HT1080 (cell line): Measurements from ENCODE around the gene CANT1. TPM values are rescaled to one million over a fixed set of nuclear protein-coding genes. Genes with fewer than 3 reads are reported as not detected.
A peak's percentile ranks its signal among the peaks of the same experiment; 100 is the strongest.

Experiments used
- DNase-seq: peaks from one replicate; pipeline ENCODE4 v3.0.0-alpha.2; 2015; ENCODE audit warnings: low read depth
- total RNA-seq: library from RNA; depleted of rRNA; stranded (reverse); fragments of >200 nt; shearing (Covaris generic); gene quantifications from 2 replicates; pipeline ENCODE4 v1.2.3, GENCODE V29; 2014

CANT1 gene
- total RNA-seq, 1 experiment from 2014 or later, result 92.2 TPM

DNA sequence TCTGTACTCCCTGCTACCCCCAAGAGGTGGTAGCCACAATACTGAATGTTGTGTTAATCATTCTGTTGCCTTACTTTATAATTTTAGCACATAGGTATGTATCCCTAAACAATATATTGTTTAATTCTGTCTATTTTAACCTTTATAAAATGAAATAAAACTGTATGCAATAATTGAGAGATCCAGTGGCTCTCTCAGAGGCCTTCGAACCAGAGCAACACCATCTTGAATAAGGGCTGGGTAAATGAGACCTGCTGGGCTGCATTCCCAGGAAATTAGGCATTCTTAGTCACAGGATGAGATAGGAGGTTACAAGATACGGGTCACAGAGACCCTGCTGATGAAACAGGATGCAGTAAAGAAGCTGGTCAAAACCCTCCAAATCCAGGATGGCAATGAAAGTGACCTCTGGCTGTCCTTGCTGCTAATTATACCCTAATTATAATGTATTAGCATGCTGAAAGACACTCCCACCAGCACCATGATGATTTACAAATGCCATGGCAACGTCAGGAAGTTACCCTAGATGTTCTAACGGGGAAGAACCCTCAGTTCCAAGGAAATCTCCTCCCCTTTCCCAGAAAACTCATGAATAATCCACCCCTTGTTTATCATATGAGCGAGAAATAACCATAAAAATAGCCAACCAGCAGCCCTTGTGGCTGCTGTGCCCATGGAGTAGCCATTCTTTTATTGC, 2.0 kb upstream of the CANT1 start:
- DNase-seq, result peak; percentile 89

DNA sequence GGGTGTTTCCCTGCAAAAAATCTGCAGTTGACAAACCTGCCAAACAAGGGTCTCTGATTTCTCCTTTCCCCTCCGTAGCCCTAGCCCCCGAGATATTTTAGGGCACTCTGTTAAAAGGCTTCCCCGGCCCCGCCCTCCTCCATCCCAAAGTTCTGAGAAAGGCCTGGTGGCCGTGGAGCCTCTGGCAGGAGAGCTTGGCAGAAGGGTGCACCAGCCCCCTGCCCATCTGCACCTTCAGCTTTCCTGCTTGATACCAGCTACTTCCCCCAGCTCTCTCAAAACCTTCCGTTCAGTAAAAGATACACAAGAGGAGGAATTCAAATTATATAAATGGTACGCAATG, 711 bp upstream of the CANT1 start:
- no peak for DNase-seq

DNA sequence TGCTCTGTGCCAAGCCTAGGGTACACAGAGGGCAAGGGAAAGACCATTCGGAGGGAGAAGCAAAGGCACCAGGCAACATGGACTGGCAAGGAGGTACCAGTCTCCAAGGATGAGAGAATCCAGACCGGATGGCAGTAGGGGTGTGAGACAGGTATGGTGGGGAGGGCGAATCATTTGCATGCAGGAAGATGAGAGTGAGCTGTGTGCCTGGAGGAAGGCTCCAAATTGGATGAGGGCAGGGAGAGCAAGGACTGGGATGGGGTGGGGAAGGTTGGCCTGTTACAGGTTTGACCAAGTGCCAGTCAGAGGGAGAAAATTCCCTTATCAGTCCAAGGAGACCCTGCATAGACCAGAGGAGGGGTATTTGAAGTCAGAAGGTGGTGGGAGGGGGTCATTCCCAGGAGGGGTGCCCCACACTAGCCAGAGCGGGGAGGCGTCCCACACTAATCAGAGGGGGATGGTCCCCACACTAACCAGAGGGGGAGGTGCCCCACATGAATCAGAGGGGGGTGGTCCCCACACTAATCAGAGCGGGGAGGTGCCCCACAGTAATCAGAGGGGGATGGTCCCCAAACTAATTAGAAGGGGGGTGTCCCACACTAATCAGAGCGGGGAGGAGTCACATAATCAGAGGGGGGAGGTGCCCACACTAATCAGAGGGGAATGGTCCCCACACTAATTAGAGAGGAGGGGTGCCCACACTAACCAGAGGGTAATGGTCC, 737 bp downstream of the CANT1 start:
- no peak for DNase-seq

DNA sequence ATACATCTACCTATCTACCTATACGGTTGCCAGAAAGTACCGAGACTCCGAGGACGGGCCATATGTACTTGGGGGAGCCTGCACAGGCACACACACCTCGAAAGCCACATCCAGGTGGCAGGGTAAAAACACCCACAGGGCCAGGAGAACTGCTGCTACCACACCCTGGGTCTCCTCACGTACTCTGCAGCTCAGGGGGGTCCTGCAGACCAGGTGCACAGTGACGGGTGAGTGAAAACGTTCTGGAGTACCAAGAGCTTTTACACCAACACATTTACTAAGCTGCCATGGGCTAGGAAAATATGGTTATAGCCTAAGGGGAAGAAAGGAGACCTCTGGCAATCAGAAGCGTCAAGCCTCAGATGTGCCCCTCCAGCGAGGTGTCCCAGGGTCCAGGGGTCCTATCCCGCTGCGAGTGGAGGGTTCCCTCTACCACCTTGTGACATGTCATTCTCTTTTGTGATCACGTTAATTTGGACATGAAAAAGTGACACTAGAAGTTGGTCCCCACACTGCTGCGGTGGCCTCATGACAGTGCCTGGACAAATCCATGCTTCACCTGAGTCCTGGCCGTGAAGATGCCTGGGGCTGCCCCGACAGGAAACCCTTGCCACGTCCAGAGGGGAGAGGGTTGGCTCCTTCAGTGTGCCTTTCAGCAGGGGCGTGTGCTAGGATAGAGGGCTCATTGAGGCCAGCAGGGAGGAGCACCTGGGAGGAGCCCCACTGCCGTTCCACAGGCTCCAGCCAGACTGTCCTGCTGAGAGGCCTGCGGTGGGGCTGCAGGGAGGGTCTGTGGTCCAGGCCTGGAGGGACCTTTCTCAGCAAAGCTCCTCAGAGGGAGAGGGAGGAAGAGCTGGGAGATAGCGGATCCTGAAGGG, 1.8 kb downstream of the CANT1 start:
- DNase-seq, result no peak

DNA sequence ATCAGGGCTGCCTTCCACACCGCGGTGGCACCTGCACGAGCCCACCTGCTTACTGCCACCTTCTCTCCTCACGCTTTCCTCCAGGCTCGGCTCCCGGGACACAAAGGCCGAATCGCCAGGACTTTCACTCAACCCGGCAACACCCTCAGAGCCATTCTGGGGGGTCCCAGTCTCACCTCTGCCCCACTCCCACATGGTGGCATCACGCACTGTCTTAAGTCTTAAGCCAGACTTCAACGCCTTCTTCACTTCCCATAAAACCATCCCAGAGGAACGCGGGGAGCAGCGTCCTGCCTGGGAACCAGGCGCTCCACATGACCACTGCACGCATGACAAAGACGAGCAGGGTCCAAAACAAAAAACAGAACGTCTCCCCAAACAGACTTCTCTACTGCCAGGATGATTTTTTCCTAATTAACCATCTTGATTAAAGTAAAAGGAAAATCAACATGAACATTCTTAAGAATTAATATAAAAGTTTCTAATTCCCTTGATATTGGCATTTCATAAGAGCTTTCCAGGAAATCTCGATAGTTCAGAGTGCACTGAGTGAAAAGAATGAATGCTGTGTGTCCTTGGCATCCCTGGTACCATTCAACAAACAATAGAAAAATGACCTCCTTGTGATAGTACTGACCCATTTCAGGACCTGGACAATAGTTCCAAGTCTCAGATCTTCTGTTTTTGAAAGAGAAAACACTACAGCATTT, 2.6 kb downstream of the CANT1 start:
- no peak for DNase-seq

DNA sequence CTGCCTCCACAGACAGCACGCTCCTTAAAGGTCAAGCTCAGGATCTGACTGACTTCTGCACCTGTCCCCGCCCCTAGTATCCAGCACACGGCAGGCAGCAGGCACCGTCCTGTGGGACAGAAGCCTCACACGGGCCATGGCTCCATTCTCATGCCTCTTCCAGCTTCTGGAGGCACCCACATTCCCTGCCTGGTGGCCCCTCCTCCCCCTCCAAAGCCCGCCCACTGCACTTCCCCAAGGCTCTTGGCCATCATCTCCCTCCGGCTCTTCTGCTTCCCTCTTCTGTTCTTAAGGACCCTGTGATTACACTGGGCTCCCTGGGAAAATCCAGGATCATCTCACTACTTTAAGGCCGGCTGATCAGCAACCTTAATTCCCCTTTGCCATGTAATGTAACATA, 3.5 kb downstream of the CANT1 start:
- no peak for DNase-seq

DNA sequence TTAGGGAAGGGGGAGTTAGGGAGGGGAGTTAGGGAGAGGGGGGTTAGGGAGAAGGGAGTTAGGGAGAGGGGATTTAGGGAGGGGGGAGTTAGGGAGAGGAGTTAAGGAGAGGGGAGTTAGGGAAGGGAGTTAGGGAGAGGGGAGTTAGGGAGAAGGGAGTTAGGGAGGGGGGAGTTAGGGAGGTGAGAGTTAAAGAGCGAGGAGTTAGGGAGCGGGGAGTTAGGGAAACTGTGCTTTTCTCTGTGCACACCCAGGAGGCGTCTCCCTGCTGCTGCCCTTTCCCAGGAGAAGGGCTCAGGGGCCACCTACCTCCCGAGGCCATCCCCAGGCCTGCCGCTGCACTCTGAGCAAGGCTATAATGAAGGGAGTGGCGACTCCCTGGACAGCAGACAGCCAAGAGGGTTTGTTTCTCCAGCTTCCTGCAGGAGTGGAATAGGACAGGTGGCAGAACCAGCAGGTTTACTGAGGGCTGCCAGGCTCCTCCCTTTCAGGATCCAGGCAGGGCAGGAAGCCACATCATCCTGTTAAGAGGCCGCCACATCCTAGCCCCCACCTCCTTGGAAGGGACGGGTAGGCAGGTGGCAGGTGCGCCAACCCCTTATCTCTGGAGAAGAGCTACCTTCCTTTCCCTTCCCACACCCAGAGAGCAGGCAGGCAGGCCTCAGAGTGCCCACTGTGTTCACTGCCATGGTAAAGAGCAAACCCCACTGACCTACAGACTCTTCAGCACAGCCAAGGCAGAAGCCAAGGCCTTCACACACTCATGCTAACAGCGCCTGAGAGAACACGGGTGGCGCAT, 4.3 kb downstream of the CANT1 start:
- DNase-seq, result no peak

DNA sequence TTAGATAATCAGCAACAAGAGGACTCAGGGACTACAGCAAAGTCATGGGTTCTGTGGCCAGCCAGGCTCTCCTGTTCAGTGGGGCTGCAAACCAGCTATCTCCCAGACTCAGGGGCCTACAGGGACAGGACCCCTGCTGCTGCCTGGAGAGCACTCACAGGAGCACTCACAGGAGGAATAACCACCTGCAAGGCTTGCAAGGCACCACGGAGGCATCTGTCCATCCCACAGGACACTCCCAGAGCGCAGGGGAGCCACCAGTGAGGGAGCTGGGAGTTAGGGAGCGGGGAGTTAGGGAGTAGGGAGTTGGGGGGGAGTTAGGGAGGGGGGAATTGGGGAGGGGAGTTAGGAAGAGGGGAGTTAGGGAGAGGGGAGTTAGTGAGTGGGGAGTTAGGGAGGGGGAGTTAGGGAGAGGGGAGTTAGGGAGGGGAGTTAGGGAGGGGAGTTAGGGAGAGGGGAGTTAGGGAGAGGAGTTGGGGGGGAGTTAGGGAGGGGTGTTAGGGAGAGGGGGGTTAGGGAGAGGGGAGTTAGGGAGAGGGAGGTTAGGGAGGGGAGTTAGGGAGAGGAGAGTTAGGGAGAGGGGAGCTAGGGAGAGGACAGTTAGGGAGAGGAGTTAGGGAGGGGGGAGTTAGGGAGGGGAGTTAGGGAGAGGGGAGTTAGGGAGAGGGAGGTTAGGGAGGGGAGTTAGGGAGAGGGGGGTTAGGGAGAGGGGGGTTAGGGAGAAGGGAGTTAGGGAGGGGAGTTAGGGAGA, 5.7 kb downstream of the CANT1 start:
- DNase-seq, result no peak

DNA sequence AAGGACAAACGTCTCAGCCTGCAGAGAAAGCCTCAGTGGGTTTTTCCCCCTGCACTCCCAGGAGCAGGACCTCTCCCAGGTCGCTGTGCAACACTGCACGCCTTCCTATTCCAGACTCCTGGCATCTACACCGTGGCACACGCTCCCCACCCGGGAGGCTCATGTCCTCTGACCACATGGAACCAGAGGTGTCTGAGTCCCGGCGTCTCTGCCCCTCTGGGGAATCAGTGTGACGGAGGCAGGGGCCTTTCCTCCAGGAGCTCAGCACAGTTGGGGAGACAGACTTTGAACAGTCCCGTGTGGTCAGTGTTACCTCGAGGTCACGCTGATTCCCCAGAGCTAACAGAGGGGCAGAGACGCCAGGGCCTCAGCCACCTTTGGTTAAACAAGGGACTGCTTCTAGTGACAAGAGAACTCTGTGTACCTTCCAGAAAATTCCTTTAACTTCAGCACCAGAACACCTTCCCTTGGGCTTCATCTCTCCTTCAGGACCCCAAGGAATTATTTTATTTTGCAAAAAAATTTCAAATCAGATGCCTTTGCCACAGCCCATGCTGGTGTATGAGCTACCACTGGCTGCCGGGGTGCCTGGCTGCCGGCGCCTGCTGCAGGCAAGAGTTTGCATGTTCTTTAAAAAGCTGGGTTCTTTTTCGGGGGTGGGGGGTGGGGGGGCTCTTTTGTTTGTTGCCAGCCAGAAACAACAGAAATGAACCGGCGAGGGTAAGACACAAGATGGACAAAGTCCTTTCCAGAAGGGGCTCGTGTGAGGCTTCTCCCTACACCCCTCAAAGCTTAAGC, 6.6 kb downstream of the CANT1 start:
- DNase-seq, result no peak

DNA sequence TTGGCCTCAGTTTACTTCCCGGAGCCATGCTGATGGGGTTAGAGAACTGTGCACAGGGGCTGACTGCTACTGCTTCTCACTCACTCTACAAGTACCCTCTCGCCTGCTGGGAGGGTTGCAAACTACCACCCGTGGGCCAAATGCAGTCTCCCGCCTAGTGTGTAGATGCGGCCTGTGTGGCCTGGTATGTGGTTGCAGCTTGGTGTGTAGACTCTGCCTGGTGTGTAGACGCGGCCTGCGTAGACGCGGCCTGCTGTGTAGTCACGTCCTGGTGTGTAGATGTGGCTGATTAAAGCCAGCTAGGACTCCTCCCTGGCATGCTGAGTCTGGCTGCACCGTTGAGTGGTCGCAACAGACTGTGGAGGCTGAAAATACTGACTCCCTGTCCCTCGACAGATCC, 7.3 kb downstream of the CANT1 start:
- DNase-seq, result no peak

DNA sequence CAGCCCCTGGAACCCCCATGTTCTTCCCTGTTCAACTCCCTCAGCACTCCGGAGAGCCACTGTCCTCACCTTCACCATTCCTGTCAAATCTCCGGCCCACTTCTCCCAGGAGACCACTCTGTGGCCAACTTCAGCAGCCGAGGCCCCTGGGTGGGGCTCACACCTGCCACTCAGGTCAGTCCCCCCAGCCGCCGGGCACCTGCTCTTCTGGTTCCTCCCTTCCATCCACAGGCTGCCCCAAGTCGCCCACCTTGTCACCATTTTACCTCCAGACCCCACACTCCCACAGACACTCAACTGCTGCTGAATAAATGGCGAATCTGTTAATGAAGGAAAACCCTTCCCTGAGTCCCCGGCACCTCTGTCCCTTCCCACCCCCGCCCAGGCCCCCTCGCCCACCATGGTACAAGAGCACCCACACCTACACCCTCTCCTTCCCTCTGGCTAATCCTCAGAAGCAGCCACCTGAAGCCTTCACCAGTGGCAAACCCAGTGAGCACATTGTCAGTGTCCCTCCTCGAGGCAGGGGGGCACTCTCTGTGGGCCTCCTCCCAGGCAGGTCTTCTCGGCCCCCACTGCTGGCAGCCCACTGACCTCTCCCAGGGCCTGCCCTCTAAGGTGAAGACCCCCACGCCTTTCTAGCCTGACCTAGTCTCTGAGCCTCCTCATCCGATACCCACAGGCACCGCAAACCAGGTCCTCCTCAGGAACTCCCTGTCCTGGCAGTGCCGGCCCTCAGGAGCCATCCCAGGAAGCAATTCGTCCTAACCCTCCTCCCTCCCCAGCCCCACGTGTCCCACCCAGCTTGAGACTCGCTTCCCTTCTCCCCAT, 8.2 kb downstream of the CANT1 start:
- no peak for DNase-seq

DNA sequence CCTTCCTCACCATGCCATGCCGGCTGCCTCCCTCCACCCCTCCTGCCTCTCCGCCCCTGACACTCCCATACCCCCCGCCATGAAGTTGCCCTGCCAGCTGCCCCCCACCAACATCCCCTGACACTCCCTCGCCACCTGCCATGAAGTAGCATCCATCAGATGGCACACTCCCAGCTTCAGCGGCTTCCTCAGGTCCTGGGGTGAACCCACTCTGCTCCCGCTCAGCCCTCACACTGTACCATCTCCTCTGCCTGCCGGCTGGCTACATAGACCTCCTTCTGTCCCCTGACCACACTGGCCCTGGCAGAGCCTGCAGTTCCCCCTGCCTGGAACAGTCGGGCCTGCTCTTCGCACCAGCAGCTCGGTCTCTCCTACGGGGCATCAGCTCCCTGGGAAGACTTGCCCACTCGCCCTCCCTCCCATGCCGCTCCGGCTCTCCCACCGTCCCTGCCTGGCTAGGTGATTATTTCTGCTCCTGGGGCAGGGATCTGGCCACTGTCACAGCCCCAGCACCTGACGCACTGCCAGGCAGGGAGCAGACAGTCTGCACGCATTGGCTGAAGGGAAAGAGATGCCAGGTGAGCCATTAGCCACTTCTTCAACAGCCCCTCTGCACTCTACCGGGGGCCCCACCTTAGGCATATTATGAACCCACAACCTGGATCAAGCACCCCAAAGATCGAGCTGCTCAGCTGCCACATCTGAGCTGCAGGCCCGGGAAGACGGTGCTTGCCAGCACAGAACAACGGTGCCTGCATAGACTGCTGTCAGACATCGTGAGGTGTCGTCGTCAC, 9.0 kb downstream of the CANT1 start:
- no peak for DNase-seq

DNA sequence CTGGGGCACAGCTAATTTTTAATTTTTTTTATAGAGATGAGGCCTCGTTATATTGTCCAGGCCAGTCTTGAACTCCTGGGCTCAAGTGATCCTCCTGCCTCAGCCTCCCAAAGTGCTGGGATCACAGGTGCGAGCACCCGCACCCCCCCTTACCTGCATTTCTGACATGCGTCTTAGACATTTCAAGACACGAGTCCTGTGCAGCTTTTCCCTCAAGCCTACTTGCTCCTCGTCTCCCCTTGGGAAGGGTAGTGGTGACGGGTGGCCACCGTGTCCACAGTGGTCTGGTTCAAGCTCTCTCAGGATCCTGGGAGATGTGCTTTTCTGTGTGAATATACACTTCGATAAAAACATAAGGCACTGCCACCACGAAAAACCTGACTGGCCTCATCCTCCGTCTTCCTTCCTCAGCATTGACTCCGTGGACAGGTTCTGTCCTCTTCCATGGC, 9.6 kb downstream of the CANT1 start:
- DNase-seq, result no peak

DNA sequence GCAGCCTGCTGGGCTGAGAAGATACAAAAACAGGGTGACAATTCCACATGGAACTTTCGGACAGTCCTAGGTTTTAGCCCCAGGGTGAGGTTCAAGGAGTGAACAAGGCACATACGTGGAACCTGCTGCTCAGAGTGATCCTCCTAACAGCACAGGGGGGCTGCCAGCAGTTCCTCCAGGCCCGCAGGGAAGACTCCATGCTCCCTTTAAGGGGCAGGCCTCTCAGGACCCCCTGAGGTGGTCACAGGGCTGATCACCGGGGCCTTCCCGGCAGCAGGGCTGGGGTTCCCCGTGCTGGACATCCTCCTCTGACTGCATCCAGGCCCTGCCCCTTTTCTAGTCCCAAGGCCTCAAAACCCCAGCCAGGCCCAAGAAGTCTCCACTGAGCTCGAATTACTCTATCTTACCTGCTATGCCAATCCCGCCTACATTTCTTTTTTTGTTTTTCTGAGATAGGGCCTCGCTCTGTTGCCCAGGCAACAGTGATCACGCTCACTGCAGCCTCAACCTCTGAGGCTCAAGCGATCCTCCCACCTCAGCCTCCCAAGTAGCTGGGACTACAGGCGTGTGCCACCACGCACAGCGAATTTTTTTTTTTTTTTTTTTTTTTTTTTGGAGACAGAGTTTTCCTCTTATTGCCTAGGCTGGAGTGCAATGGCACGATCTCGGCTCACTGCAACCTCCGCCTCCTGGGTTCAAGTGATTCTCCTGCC, 10.4 kb downstream of the CANT1 start:
- no peak for DNase-seq

DNA sequence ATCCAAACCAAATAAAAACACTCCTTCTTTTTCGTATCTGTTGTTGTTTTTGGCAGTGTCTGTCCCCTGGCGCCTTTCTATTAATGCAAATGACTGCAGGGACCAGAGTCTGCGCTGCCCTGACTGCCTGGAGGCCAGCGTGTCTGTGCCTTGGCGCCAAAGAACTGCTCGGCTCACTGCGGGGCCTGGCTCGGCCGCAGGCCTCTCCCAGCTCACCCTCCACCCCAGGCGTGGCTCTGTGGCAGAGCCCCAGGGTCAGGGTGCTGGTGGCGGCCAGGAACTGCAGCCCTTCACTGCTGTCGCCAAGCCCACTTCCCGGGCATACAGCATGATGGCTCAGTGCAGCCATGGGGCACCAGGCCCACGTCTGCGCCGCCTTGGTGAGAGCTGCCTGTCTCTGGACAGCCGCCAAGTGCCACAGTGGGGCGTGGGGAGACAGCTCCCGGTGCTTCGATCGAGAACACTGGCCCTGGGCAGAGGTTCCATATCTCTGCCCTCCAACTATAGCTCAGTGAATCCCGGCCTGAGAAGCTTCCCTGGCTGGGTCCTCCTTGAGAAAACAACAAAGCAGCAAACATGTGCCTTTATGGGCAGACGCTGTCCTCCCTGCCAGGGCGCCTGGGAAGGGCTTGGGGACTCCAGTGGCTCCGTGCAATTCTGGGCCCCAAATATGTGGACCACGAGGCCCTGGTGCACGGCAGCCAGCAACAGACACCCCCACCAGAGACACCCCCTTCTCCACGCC, 11.1 kb downstream of the CANT1 start:
- DNase-seq, result no peak

DNA sequence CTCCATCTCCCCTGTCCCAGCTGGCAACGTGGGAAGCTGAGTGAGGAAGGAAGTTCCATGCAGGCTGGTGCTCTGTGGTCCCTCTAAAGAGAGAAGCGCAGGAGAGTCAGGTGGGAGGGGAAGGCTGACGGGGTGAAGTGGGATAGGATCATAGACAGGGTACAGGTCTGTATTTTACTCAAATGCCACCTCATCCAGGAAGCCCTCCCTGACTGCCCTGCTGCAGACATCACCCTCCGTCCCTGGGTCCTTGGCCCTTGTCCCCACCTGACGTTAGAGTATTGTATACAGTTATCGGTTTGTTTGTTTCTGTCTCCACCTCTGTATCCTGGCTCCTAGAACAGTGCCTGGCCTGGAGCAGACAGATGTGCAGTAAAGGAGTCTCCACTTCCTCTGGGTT, 11.7 kb downstream of the CANT1 start:
- no peak for DNase-seq
